Smooth muscle cell (in vitro differentiated cells): ENCODE measurements around the gene SPTBN4. TPM values are rescaled to one million over a fixed set of nuclear protein-coding genes. Genes with fewer than 3 reads are reported as not detected.

ENCODE experiments used
- DNase-seq: peaks from one replicate; lab custom pipeline; 2025; ENCODE audit not compliant: unreplicated experiment; lab: John Stamatoyannopoulos, UW
- H2AFZ ChIP-seq: fragments of 200-600 bp; sonication (generic); 2 replicates; pipeline ENCODE4 v1.6.0; 2016; ENCODE audit warnings: antibody characterized with exemption, low read depth, mild to moderate bottlenecking
- H3F3A ChIP-seq: fragments of 200-600 bp; sonication (generic); 2 replicates; pipeline ENCODE4 v1.6.0; 2017; ENCODE audit warnings: antibody characterized with exemption, low read depth
- H3K27ac ChIP-seq: fragments of 200-600 bp; sonication (generic); 2 replicates; pipeline ENCODE4 v1.5.1; 2016; ENCODE audit warnings: low read depth, mild to moderate bottlenecking
- H3K27me3 ChIP-seq: fragments of 200-600 bp; sonication (generic); 2 replicates; pipeline ENCODE4 v1.6.1; 2016; ENCODE audit warnings: low read depth, mild to moderate bottlenecking
- H3K36me3 ChIP-seq: fragments of 200-600 bp; sonication (generic); 2 replicates; pipeline ENCODE4 v1.5.1; 2016; ENCODE audit warnings: low read depth
- H3K4me1 ChIP-seq: fragments of 200-600 bp; sonication (generic); 2 replicates; pipeline ENCODE4 v1.5.1; 2016; ENCODE audit warnings: low read depth
- H3K4me2 ChIP-seq: fragments of 200-600 bp; sonication (generic); 2 replicates; pipeline ENCODE4 v1.6.0; 2016; ENCODE audit warnings: mild to moderate bottlenecking
- H3K4me3 ChIP-seq: fragments of 200-600 bp; sonication (generic); 2 replicates; pipeline ENCODE4 v1.5.1; 2016; ENCODE audit warnings: mild to moderate bottlenecking
- H3K79me2 ChIP-seq: fragments of 200-600 bp; sonication (generic); 2 replicates; pipeline ENCODE4 v1.6.0; 2016; ENCODE audit warnings: low read depth, mild to moderate bottlenecking
- H3K9ac ChIP-seq: fragments of 200-600 bp; sonication (generic); 2 replicates; pipeline ENCODE4 v1.6.0; 2016; ENCODE audit warnings: low read depth
- H3K9me3 ChIP-seq: fragments of 200-600 bp; sonication (generic); replicated peaks from 2 replicates; pipeline ENCODE4 v1.5.1; 2016; ENCODE audit warnings: low read depth
- H4K20me1 ChIP-seq: fragments of 200-600 bp; sonication (generic); 2 replicates; pipeline ENCODE4 v1.6.0; 2016; ENCODE audit warnings: low read depth
- CTCF ChIP-seq: fragments of 200-600 bp; sonication (generic); IDR thresholded peaks from 2 replicates; pipeline ENCODE4 v1.5.1; 2017; ENCODE audit warnings: borderline replicate concordance, mild to moderate bottlenecking, antibody characterized with exemption; ENCODE audit not compliant: insufficient read depth, poor library complexity, severe bottlenecking
- WGBS: methylation state at CpG from one replicate; pipeline ENCODE4 v1.1.7; 2016; ENCODE audit warnings: low lambda C conversion rate; 5-methylcytosine and 5-hydroxymethylcytosine counted together
- polyA plus RNA-seq: library from polyadenylated mRNA; unstranded; fragments of >200 nt; fragmentation: Nextera tagmentation; extraction: Ambion mirVana; gene quantifications from 2 replicates; pipeline ENCODE4 v1.2.1, GENCODE V29; 2016
- total RNA-seq: library from RNA; depleted of rRNA; stranded (reverse); fragments of >200 nt; gene quantifications from 2 replicates; pipeline ENCODE4 v1.2.3, GENCODE V29; 2014

Gene SPTBN4
- total and polyA plus RNA-seq, 2 experiments from 2014 or later = 1.0 to 1.2 TPM

GRCh38 chr19:40616941-40617340 is 150.1 kb downstream of the SPTBN4 start:
- Histone ChIP-seq H4K20me1 (peaks cover 51% of the 10 kb centered on the region), H3K79me2 (no peaks in the 10 kb centered on the region), H3F3A (no peaks in the 10 kb centered on the region), H2AFZ (no peak overlapping the region), H3K4me2 (no peak overlapping the region), H3K9ac (no peak overlapping the region), H3K36me3 (no peaks in the 10 kb centered on the region), H3K9me3 (no peaks in the 10 kb centered on the region), H3K4me1 (no peaks in the 10 kb centered on the region), H3K27me3 (no peaks in the 10 kb centered on the region), H3K4me3 (no peak overlapping the region), H3K27ac (no peak overlapping the region)
- WGBS = 96% methylated on average over 17 of the region's 17 CpGs
- DNase-seq = no peak
- TF ChIP-seq CTCF = no peak

GRCh38 chr19:40617961-40618360 is 151.2 kb downstream of the SPTBN4 start:
- H3K27me3 ChIP-seq = no peaks in the 10 kb centered on the region
- 97% methylated on average over 4 of the region's 4 CpGs for WGBS
- no peak overlapping the region for H3K4me2 ChIP-seq
- peaks cover under 1% of the 10 kb centered on the region for H3K4me1 ChIP-seq
- no peaks in the 10 kb centered on the region for H3F3A ChIP-seq
- H3K27ac ChIP-seq = no peak overlapping the region
- no peaks in the 10 kb centered on the region for H3K9me3 ChIP-seq
- H2AFZ ChIP-seq = no peak overlapping the region
- H3K9ac ChIP-seq = no peak overlapping the region
- no peak for DNase-seq
- peaks cover 60% of the 10 kb centered on the region for H4K20me1 ChIP-seq
- no peaks in the 10 kb centered on the region for H3K36me3 ChIP-seq
- H3K79me2 ChIP-seq = no peaks in the 10 kb centered on the region
- H3K4me3 ChIP-seq = no peak overlapping the region
- TF ChIP-seq CTCF = no peak

- H3K4me2 ChIP-seq = no peak overlapping the region
- no peak for DNase-seq
- H2AFZ ChIP-seq = no peak overlapping the region
- H3K27ac ChIP-seq = no peak overlapping the region
- no peaks in the 10 kb centered on the region for H3F3A ChIP-seq
- H3K27me3 ChIP-seq = no peaks in the 10 kb centered on the region
- peaks cover 9% of the 10 kb centered on the region for H3K4me1 ChIP-seq
- no peaks in the 10 kb centered on the region for H3K79me2 ChIP-seq
- H4K20me1 ChIP-seq = peaks cover 69% of the 10 kb centered on the region
- TF ChIP-seq CTCF = no peak
- H3K36me3 ChIP-seq = no peaks in the 10 kb centered on the region
- 84% methylated on average over 11 of the region's 11 CpGs for WGBS
- no peaks in the 10 kb centered on the region for H3K9me3 ChIP-seq
- H3K4me3 ChIP-seq = no peak overlapping the region
- no peak overlapping the region for H3K9ac ChIP-seq
Measured at GRCh38 chr19:40619333-40620160, 152.7 kb downstream of the SPTBN4 start.

GRCh38 chr19:40620161-40620485 is 153.3 kb downstream of the SPTBN4 start:
- H3K79me2 ChIP-seq = no peaks in the 10 kb centered on the region
- DNase-seq = no peak
- no peak overlapping the region for H2AFZ ChIP-seq
- peaks cover 73% of the 10 kb centered on the region for H4K20me1 ChIP-seq
- no peak overlapping the region for H3K9ac ChIP-seq
- no peaks in the 10 kb centered on the region for H3F3A ChIP-seq
- H3K36me3 ChIP-seq = no peaks in the 10 kb centered on the region
- peaks cover 9% of the 10 kb centered on the region for H3K4me1 ChIP-seq
- no peak overlapping the region for H3K27ac ChIP-seq
- H3K9me3 ChIP-seq = no peaks in the 10 kb centered on the region
- no peaks in the 10 kb centered on the region for H3K27me3 ChIP-seq
- no peak overlapping the region for H3K4me3 ChIP-seq
- WGBS = 97% methylated on average over 8 of the region's 8 CpGs
- no peak overlapping the region for H3K4me2 ChIP-seq
- no peak for TF ChIP-seq CTCF
